HEK293 (cell line): ENCODE measurements around the gene HK2.
"Not testable (repeated sequence)": the region's sequence is repeated elsewhere in the genome, so short reads cannot be mapped to it uniquely, and the experiment has no call there.

Experiments used
- CTCF ChIA-PET: fragments of 350-600 bp; formaldehyde crosslinking; extraction: SDS; loops from one replicate; lab custom pipeline; 2021; ENCODE audit warnings: antibody characterized with exemption; lab: Yijun Ruan, JAX
- POLR2A ChIA-PET: fragments of 300-600 bp; formaldehyde crosslinking; extraction: SDS; loops from one replicate; lab custom pipeline; 2020; ENCODE audit warnings: antibody characterized with exemption, inconsistent platforms; lab: Yijun Ruan, JAX
- H3K27ac ChIP-seq: fragments of 200-500 bp; sonication (Bioruptor generic); 2 replicates; pipeline ENCODE4 v1.5.1; 2014; ENCODE audit warnings: low read depth, low read length, control low read depth, inconsistent platforms; ENCODE audit errors: extremely low read depth
- H3K36me3 ChIP-seq, 2 experiments: fragments of 200-500 bp in 1 of 2; sonication (Bioruptor generic) in 1 of 2; 1 replicate in 1 of 2; 2 replicates in 1 of 2; pipeline ENCODE4 v1.5.1; 2014 to 2017; ENCODE audit warnings: inconsistent platforms in 2 of 2, low read length in 2 of 2; ENCODE audit not compliant: control insufficient read depth in 2 of 2, insufficient read depth in 1 of 2
- H3K4me1 ChIP-seq: fragments of 200-500 bp; sonication (Bioruptor generic); 2 replicates; pipeline ENCODE4 v1.5.1; 2014; ENCODE audit warnings: mild to moderate bottlenecking, low read length, inconsistent platforms; ENCODE audit not compliant: control insufficient read depth, insufficient read depth
- H3K4me3 ChIP-seq: 2 replicates; pipeline ENCODE4 v1.5.1; 2011; ENCODE audit warnings: low read depth, mild to moderate bottlenecking, control low read depth, low read length, moderate library complexity
- H3K9me3 ChIP-seq: fragments of 200-500 bp; sonication (Bioruptor generic); 2 replicates; pipeline ENCODE4 v1.5.1; 2014; ENCODE audit warnings: low read depth, low read length, inconsistent platforms; ENCODE audit not compliant: control insufficient read depth, insufficient read depth
- CTCF ChIP-seq: fragments of 450-650 bp; formaldehyde crosslinking; IDR thresholded peaks from 2 replicates; pipeline ENCODE4 v1.5.1; 2016; ENCODE audit warnings: missing biosample characterization, missing genetic modification characterization
- KLF7 ChIP-seq: fragments of 450-650 bp; formaldehyde crosslinking; IDR thresholded peaks from 2 replicates; pipeline ENCODE4 v1.5.1; 2016; ENCODE audit warnings: missing biosample characterization, missing genetic modification characterization, borderline replicate concordance
- KLF8 ChIP-seq: fragments of 450-650 bp; formaldehyde crosslinking; IDR thresholded peaks from 2 replicates; pipeline ENCODE4 v1.5.1; 2016; ENCODE audit warnings: missing biosample characterization, missing genetic modification characterization
- SETDB1 ChIP-seq: IDR thresholded peaks from one replicate; pipeline ENCODE4 v1.6.1; 2017; ENCODE audit warnings: mild to moderate bottlenecking, low read length, moderate library complexity, mixed read lengths; ENCODE audit not compliant: insufficient read length
- WT1 ChIP-seq: fragments of 450-650 bp; formaldehyde crosslinking; IDR thresholded peaks from 2 replicates; pipeline ENCODE4 v1.5.1; 2016; ENCODE audit warnings: missing biosample characterization, missing genetic modification characterization
- ZBTB17 ChIP-seq: fragments of 450-650 bp; formaldehyde crosslinking; IDR thresholded peaks from 2 replicates; pipeline ENCODE4 v1.5.1; 2016; ENCODE audit warnings: missing biosample characterization, missing genetic modification characterization
- ZNF10 ChIP-seq: fragments of 450-650 bp; formaldehyde crosslinking; IDR thresholded peaks from 2 replicates; pipeline ENCODE4 v1.5.1; 2017; ENCODE audit warnings: missing biosample characterization, missing genetic modification characterization
- ZNF112 ChIP-seq: fragments of 450-650 bp; formaldehyde crosslinking; IDR thresholded peaks from 2 replicates; pipeline ENCODE4 v1.5.0; 2017; ENCODE audit warnings: missing biosample characterization, missing genetic modification characterization
- ZNF140 ChIP-seq: fragments of 450-650 bp; formaldehyde crosslinking; IDR thresholded peaks from 2 replicates; pipeline ENCODE4 v1.5.1; 2016; ENCODE audit warnings: missing biosample characterization, missing genetic modification characterization
- ZNF214 ChIP-seq: fragments of 450-650 bp; formaldehyde crosslinking; IDR thresholded peaks from 2 replicates; pipeline ENCODE4 v1.5.1; 2017; ENCODE audit warnings: missing biosample characterization, mild to moderate bottlenecking, missing genetic modification characterization, borderline replicate concordance
- ZNF558 ChIP-seq: fragments of 450-650 bp; formaldehyde crosslinking; IDR thresholded peaks from 2 replicates; pipeline ENCODE4 v1.5.1; 2016; ENCODE audit warnings: missing biosample characterization, missing genetic modification characterization
- ZNF621 ChIP-seq: fragments of 450-650 bp; formaldehyde crosslinking; IDR thresholded peaks from 2 replicates; pipeline ENCODE4 v1.5.1; 2017; ENCODE audit warnings: missing biosample characterization, missing genetic modification characterization
- ZNF747 ChIP-seq: fragments of 450-650 bp; formaldehyde crosslinking; IDR thresholded peaks from 2 replicates; pipeline ENCODE4 v1.5.1; 2016; ENCODE audit warnings: missing biosample characterization, missing genetic modification characterization
- ZNF785 ChIP-seq: fragments of 450-650 bp; formaldehyde crosslinking; IDR thresholded peaks from 2 replicates; pipeline ENCODE4 v1.5.1; 2016; ENCODE audit warnings: missing biosample characterization, missing genetic modification characterization
- ZXDB ChIP-seq: fragments of 450-650 bp; formaldehyde crosslinking; IDR thresholded peaks from 2 replicates; pipeline ENCODE4 v1.5.1; 2016; ENCODE audit warnings: missing biosample characterization, missing genetic modification characterization
- TF ChIP-seq, protein P1 (sequence below): fragments of 450-650 bp; formaldehyde crosslinking; IDR thresholded peaks from 2 replicates; pipeline ENCODE4 v1.5.0; 2017; ENCODE audit warnings: missing biosample characterization, missing genetic modification characterization, borderline replicate concordance
- TF ChIP-seq, protein P2 (sequence below): fragments of 450-650 bp; formaldehyde crosslinking; IDR thresholded peaks from 2 replicates; pipeline ENCODE4 v1.5.1; 2016; ENCODE audit warnings: missing biosample characterization, missing genetic modification characterization
- TF ChIP-seq, protein P3 (sequence below): fragments of 450-650 bp; formaldehyde crosslinking; IDR thresholded peaks from 2 replicates; pipeline ENCODE4 v1.5.1; 2016; ENCODE audit warnings: missing biosample characterization, missing genetic modification characterization, borderline replicate concordance

The HK2 gene

GRCh38 chr2:74849228-74849892, 15.4 kb downstream of the HK2 start (continued):
- TF ChIP-seq, protein P1, sequence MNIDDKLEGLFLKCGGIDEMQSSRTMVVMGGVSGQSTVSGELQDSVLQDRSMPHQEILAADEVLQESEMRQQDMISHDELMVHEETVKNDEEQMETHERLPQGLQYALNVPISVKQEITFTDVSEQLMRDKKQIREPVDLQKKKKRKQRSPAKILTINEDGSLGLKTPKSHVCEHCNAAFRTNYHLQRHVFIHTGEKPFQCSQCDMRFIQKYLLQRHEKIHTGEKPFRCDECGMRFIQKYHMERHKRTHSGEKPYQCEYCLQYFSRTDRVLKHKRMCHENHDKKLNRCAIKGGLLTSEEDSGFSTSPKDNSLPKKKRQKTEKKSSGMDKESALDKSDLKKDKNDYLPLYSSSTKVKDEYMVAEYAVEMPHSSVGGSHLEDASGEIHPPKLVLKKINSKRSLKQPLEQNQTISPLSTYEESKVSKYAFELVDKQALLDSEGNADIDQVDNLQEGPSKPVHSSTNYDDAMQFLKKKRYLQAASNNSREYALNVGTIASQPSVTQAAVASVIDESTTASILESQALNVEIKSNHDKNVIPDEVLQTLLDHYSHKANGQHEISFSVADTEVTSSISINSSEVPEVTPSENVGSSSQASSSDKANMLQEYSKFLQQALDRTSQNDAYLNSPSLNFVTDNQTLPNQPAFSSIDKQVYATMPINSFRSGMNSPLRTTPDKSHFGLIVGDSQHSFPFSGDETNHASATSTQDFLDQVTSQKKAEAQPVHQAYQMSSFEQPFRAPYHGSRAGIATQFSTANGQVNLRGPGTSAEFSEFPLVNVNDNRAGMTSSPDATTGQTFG, result no peak
- TF ChIP-seq WT1, result no peak
- no peak for TF ChIP-seq ZNF214 (tag by site-specific recombination)
- no peak for TF ChIP-seq KLF8
- TF ChIP-seq ZXDB (tag by site-specific recombination), result no peak
- TF ChIP-seq ZNF140 (tag by site-specific recombination), result no peak

- ChIA-PET CTCF (interaction anchor here (0.5 to 1.0 kb wide), 3 partner anchors 14 to 137 kb away, joined by 3 to 6 read pairs (median 4); no protein-coding TSS in a partner anchor), POLR2A (no interaction called here)
- Histone ChIP-seq H3K4me3 (no peak overlapping the region), H3K9me3 (no peaks in the 10 kb centered on the region), H3K27ac (no peak overlapping the region), H3K36me3 (peaks cover 0 to 5% of the 10 kb centered on the region in 2 experiments; a peak in 2 of 3 replicates), H3K4me1 (no peaks in the 10 kb centered on the region)
- TF ChIP-seq ZBTB17 (0 out of 2 replicates have a peak, but pooled peaks have one; percentile 1), KLF7 (tag by site-specific recombination) (no peak)
Measured at GRCh38 chr2:74850496-74851190, 16.7 kb downstream of the HK2 start.

DNA sequence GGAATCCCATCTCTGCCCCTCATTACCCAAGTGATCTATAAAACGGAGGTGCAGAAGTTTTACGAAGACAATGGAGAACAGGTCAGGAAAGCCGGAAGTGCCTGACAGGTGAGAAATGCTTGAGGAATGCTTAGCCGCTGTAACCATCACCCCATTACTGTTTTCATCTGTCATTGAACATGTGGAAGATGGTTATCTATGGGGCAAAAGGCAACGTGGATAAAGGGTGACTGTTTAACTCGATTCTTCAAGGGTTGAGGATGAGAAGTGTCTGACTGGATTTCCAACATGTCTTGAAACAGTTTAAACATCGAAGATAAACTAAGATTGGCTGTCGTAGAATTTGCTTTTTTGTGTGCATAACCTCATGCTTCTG, 17.3 kb downstream of the HK2 start:
- peaks cover 3% of the 10 kb centered on the region; the same call in 1 of the 2 replicates for H3K4me1 ChIP-seq
- CTCF ChIA-PET, result interaction anchor here (0.7 kb wide), 1 partner anchor 15 kb away, joined by 3 read pairs; no protein-coding TSS in a partner anchor
- H3K27ac ChIP-seq, result no peak overlapping the region
- POLR2A ChIA-PET, result no interaction called here
- no peaks in the 10 kb centered on the region for H3K9me3 ChIP-seq
- H3K4me3 ChIP-seq, result no peak overlapping the region
- H3K36me3 ChIP-seq, result peaks cover 0 to 5% of the 10 kb centered on the region in 2 experiments; a peak in 2 of 3 replicates
- TF ChIP-seq ZNF558 (no peak), ZNF785 (tag by site-specific recombination) (no peak), ZNF747 (tag by site-specific recombination) (no peak), CTCF (tag by site-specific recombination) (no peak), SETDB1 (no peak), ZNF10 (tag by site-specific recombination) (no peak), ZNF621 (tag by site-specific recombination) (no peak), ZBTB17 (no peak), ZNF112 (tag by site-specific recombination) (no peak)
- TF ChIP-seq, protein P2, sequence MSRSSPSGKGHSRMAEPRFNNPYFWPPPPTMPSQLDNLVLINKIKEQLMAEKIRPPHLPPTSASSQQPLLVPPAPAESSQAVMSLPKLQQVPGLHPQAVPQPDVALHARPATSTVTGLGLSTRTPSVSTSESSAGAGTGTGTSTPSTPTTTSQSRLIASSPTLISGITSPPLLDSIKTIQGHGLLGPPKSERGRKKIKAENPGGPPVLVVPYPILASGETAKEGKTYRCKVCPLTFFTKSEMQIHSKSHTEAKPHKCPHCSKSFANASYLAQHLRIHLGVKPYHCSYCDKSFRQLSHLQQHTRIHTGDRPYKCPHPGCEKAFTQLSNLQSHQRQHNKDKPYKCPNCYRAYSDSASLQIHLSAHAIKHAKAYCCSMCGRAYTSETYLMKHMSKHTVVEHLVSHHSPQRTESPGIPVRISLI, result no peak
- TF ChIP-seq, protein P3, sequence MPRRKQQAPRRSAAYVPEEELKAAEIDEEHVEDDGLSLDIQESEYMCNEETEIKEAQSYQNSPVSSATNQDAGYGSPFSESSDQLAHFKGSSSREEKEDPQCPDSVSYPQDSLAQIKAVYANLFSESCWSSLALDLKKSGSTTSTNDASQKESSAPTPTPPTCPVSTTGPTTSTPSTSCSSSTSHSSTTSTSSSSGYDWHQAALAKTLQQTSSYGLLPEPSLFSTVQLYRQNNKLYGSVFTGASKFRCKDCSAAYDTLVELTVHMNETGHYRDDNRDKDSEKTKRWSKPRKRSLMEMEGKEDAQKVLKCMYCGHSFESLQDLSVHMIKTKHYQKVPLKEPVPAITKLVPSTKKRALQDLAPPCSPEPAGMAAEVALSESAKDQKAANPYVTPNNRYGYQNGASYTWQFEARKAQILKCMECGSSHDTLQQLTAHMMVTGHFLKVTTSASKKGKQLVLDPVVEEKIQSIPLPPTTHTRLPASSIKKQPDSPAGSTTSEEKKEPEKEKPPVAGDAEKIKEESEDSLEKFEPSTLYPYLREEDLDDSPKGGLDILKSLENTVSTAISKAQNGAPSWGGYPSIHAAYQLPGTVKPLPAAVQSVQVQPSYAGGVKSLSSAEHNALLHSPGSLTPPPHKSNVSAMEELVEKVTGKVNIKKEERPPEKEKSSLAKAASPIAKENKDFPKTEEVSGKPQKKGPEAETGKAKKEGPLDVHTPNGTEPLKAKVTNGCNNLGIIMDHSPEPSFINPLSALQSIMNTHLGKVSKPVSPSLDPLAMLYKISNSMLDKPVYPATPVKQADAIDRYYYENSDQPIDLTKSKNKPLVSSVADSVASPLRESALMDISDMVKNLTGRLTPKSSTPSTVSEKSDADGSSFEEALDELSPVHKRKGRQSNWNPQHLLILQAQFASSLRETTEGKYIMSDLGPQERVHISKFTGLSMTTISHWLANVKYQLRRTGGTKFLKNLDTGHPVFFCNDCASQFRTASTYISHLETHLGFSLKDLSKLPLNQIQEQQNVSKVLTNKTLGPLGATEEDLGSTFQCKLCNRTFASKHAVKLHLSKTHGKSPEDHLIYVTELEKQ (tag by site-specific recombination), result no peak
- TF ChIP-seq, all 188 proteins: peak for 0

- POLR2A ChIA-PET, H3K4me1 ChIP-seq, H3K9me3 ChIP-seq, H3K27ac ChIP-seq, H3K36me3 ChIP-seq, H3K4me3 ChIP-seq: not testable (repeated sequence)
- CTCF ChIA-PET, result interaction anchor here (0.6 to 1.8 kb wide), 2 partner anchors 16 to 283 kb away, joined by 4 to 6 read pairs; no protein-coding TSS in a partner anchor
Measured at GRCh38 chr2:74853360-74853759, 19.4 kb downstream of the HK2 start.
